Thyroid gland (tissue), 4 donors: ENCODE results near the gene NDUFS3. TPM values are rescaled to one million over a fixed set of nuclear protein-coding genes. Genes with fewer than 3 reads are reported as not detected.
A peak's percentile ranks its signal among the peaks of the same experiment; 100 is the strongest.

ENCODE experiments used
- DNase-seq, 2 donors: peaks; one replicate each; pipeline ENCODE4 v3.0.0-alpha.2; 2019
- H3K27ac ChIP-seq, 3 donors: fragments of 200-600 bp; sonication (generic); 1 replicate in 2 of 3; 2 replicates in 1 of 3; pipeline ENCODE4 v1.5.1; 2016 to 2019; ENCODE audit warnings: mild to moderate bottlenecking in 1 of 3, moderate library complexity in 1 of 3
- H3K27me3 ChIP-seq: fragments of 200-600 bp; sonication (generic); one replicate; pipeline ENCODE4 v1.5.1; 2019
- H3K36me3 ChIP-seq, 2 donors: fragments of 200-600 bp; sonication (generic); one replicate each; pipeline ENCODE4 v1.5.1; 2016 to 2019
- H3K4me1 ChIP-seq, 2 donors: fragments of 200-600 bp; sonication (generic); one replicate each; pipeline ENCODE4 v1.5.1; 2017 to 2019
- H3K4me3 ChIP-seq, 3 donors: fragments of 200-600 bp; sonication (generic); replicated peaks in 1 of 3; 1 replicate in 2 of 3; 2 replicates in 1 of 3; pipeline ENCODE4 v1.5.1; 2016; ENCODE audit warnings: mild to moderate bottlenecking in 1 of 3
- H3K9me3 ChIP-seq: fragments of 200-600 bp; sonication (generic); one replicate; pipeline ENCODE4 v1.5.1; 2017
- POLR2A ChIP-seq, 2 donors: fragments of 450-650 bp; IDR thresholded peaks; one replicate each; pipeline ENCODE4 v1.6.1; 2017; ENCODE audit warnings: antibody characterized with exemption in 2 of 2, mild to moderate bottlenecking in 2 of 2, moderate library complexity in 1 of 2
- WGBS, 2 donors: methylation state at CpG; one replicate each; pipeline ENCODE4 v1.1.5; 2017; 5-methylcytosine and 5-hydroxymethylcytosine counted together
- intact Hi-C: fragments of 100-400 bp; cut with DNase I; formaldehyde crosslinking; loops from one replicate; pipeline ENCODE4 v1.15.1; 2023
- total RNA-seq, 4 donors: library from RNA; depleted of rRNA; stranded (reverse); fragments of >200 nt; gene quantifications; one replicate each; pipeline ENCODE4 v1.2.3, GENCODE V29; 2016
- TF ChIP-seq, protein P1 (sequence below), 6 experiments: fragments of 200-600 bp in 3 of 6; fragments of 450-650 bp in 3 of 6; sonication (generic) in 3 of 6; IDR thresholded peaks; one replicate each; pipeline ENCODE4 v1.5.1; 2016 to 2019; ENCODE audit warnings: antibody characterized with exemption in 6 of 6, mild to moderate bottlenecking in 2 of 6, inconsistent platforms in 1 of 6, moderate library complexity in 1 of 6

NDUFS3 gene
- total RNA-seq, 4 donors from 2014 or later: 42.6 to 84.3 (median 81.2) TPM

DNA sequence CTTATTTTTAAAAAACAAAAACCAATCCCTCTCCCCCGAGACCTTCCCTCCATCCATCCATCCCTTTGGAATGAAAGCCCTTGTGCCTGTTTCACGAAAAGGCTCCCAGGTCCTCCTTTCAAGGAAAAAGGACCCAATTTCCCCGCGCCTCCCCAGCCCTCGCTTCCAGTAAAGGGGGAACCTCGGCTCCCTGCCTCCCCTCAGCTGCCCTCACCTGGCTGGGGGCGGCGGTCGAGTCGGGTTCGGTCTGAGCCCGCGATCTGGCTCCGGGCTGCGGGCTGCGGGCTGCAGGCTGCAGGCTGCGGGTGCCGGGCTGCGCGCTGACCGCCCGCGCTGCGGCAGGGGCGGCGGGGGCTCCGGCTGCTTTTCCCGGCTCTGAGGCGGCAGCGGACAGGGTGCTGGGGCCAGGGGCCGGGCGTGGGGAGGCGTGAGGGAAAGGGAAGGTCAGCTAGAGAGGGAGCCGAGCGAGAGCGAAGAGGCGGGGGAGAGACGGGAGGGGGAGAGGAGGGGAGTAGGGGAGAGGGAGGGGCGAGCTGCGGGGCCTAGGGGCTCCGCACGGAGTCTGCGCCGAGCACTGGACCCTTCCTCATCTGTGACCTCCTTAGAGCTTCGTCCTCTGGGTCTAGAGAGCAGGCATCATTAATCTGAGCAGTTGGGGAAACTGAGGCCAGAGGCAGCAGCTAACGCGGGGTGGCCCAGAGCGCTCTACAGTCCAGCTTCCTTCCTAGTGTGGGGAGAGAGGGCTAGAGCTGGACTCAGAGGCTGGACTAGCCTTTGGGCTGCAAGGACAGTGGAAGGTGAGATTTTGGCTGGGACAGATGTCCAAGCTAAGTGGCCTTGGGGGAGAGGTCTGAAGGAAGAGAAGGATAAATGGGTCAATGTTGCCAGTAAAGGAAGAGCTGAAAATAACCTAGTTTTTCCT, 15.3 kb downstream of the NDUFS3 start, which contains the start of gene C1QTNF4:
Gene C1QTNF4, minus strand, starts transcription at position 478 of the 922 bp plus-strand sequence. CDS start 3,601 bp downstream, outside the sequence.
- TF ChIP-seq, protein P1, sequence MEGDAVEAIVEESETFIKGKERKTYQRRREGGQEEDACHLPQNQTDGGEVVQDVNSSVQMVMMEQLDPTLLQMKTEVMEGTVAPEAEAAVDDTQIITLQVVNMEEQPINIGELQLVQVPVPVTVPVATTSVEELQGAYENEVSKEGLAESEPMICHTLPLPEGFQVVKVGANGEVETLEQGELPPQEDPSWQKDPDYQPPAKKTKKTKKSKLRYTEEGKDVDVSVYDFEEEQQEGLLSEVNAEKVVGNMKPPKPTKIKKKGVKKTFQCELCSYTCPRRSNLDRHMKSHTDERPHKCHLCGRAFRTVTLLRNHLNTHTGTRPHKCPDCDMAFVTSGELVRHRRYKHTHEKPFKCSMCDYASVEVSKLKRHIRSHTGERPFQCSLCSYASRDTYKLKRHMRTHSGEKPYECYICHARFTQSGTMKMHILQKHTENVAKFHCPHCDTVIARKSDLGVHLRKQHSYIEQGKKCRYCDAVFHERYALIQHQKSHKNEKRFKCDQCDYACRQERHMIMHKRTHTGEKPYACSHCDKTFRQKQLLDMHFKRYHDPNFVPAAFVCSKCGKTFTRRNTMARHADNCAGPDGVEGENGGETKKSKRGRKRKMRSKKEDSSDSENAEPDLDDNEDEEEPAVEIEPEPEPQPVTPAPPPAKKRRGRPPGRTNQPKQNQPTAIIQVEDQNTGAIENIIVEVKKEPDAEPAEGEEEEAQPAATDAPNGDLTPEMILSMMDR (IDR thresholded peaks at IDR 0.05): no peak
- TF ChIP-seq POLR2A (IDR thresholded peaks at IDR 0.05): no peak
- no peak for DNase-seq
- Histone ChIP-seq H3K4me3 (peak within 1 kb of the TSS in 1 of 3 donors; percentile 18), H3K27ac (no peak within 1 kb of the TSS), H3K4me1 (peaks cover 14 to 18% of the 10 kb centered on the region in 2 donors), H3K27me3 (peaks cover 5% of the 10 kb centered on the region), H3K36me3 (no peaks in the 10 kb centered on the region), H3K9me3 (no peaks in the 10 kb centered on the region)
- intact Hi-C loops: no loop called here
- WGBS, 2 donors: 6 to 7% methylated on average over 24 to 28 of the region's 48 CpGs

DNA sequence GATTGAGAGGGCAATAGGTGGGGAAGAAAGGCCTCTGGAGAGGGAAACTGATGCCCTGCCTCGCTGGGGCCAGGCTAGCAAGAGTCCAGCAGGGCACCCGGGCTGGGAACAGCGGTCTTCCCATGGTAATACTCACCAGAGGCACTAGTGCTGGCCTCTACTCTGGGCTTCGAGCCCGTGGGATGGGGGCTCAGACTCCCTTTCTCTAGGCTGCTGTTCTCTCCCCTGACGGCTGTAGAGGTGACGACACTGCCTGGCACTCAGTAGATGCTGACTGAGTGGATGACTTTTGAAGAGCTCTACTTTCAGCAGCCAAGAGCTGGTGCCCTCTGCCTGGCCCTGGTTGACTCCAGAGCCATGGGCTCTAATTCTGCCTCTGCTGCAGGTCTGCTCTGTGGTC, 16.2 kb downstream of the NDUFS3 start:
- Histone ChIP-seq H3K4me3 (no peak overlapping the region), H3K27me3 (no peaks in the 10 kb centered on the region), H3K36me3 (no peaks in the 10 kb centered on the region), H3K27ac (no peak overlapping the region), H3K9me3 (no peaks in the 10 kb centered on the region), H3K4me1 (peaks cover 14 to 18% of the 10 kb centered on the region in 2 donors)
- intact Hi-C loops: no loop called here
- TF ChIP-seq, protein P1 (IDR thresholded peaks at IDR 0.05): no peak
- TF ChIP-seq POLR2A (IDR thresholded peaks at IDR 0.05): no peak
- WGBS, 2 donors: 34 to 43% methylated on average over 7 of the region's 7 CpGs
- DNase-seq: peak; percentile 81 to 88

DNA sequence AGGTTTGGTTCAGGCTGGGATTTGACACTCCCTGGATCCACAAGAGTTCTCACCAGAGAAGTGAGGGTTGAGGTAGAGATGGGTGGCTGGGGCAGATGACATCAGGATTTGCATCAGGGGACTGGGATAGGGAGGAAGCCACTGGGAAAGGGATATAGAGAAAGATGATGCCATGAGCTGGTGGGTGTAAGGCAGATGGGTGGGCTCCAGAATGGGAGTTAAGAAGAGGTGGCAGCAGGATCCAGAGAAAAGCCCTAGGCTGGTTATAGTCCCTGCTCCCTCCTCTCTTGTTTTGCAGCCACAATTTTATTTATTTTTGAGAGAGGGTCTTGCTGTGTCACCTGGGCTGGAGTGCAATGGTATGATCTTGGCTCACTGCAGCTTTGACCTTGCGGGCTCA, 17.1 kb downstream of the NDUFS3 start:
- 94 to 100% methylated on average over 1 of the region's 1 CpG for WGBS, 2 donors
- no peaks in the 10 kb centered on the region for H3K9me3 ChIP-seq
- no peak overlapping the region for H3K4me3 ChIP-seq
- DNase-seq: no peak
- H3K27ac ChIP-seq: no peak overlapping the region
- H3K27me3 ChIP-seq: no peaks in the 10 kb centered on the region
- peaks cover 14 to 18% of the 10 kb centered on the region in 2 donors for H3K4me1 ChIP-seq
- no peak for TF ChIP-seq POLR2A (IDR thresholded peaks at IDR 0.05)
- TF ChIP-seq, protein P1 (IDR thresholded peaks at IDR 0.05): no peak
- no peaks in the 10 kb centered on the region for H3K36me3 ChIP-seq
- intact Hi-C loops: no loop called here

DNA sequence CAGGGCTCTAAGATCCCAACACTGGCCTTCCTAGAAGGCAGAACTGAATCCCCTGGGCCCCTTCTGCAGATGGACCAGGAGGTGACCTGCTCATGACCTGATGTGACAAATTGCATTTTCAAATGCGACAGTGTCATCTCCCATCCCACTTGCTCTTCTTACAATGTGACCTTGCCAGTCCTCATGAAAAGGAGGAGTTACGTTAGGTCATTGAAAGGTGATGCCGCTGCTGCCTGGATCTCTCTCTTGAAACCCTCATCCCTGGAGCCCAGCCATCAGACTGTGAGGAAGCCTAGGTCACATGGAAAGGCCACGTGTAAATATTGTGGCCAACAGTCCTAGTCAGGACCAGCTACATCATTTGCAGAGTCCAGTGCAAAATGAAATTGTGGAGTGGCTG, 21.0 kb downstream of the NDUFS3 start:
- Histone ChIP-seq H3K9me3 (no peaks in the 10 kb centered on the region), H3K36me3 (no peaks in the 10 kb centered on the region), H3K27ac (no peak overlapping the region), H3K4me1 (peaks cover 2 to 6% of the 10 kb centered on the region in 2 donors), H3K27me3 (no peaks in the 10 kb centered on the region), H3K4me3 (no peak overlapping the region)
- TF ChIP-seq, protein P1 (IDR thresholded peaks at IDR 0.05): no peak
- TF ChIP-seq POLR2A (IDR thresholded peaks at IDR 0.05): no peak
- intact Hi-C loops: no loop called here
- DNase-seq: no peak
- WGBS, 2 donors: 60 to 62% methylated on average over 4 of the region's 4 CpGs

DNA sequence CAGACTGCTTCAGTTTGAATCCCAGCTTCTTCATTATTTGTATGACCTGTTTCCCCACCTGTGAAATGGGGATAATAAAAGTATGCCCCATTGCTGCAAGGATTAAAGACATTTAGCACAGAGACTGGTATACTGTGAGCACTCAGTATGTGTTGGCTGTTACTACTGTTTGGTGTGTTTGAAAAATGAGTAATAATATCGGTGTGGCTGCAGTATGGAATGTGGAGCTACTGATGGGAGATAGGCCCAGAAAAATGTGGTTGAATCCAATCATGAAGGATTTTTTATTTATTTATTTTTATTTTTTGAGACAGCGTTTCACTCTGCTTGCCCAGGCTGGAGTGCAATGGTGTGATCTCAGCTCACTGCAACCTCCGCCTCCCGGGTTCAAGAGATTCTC, 24.4 kb downstream of the NDUFS3 start:
- Histone ChIP-seq H3K27me3 (no peaks in the 10 kb centered on the region), H3K9me3 (no peaks in the 10 kb centered on the region), H3K4me3 (no peak overlapping the region), H3K4me1 (peaks cover 0 to 20% of the 10 kb centered on the region in 2 donors), H3K36me3 (no peaks in the 10 kb centered on the region), H3K27ac (no peak overlapping the region)
- DNase-seq: no peak
- intact Hi-C loops: no loop called here
- TF ChIP-seq, protein P1 (IDR thresholded peaks at IDR 0.05): no peak
- TF ChIP-seq POLR2A (IDR thresholded peaks at IDR 0.05): no peak
- 88 to 91% methylated on average over 4 of the region's 4 CpGs for WGBS, 2 donors
